ENCODE results near the gene UNC93A.
"Not testable (repeated sequence)": the region's sequence is repeated elsewhere in the genome, so short reads cannot be mapped to it uniquely, and the experiment has no call there.

UNC93A gene

DNA sequence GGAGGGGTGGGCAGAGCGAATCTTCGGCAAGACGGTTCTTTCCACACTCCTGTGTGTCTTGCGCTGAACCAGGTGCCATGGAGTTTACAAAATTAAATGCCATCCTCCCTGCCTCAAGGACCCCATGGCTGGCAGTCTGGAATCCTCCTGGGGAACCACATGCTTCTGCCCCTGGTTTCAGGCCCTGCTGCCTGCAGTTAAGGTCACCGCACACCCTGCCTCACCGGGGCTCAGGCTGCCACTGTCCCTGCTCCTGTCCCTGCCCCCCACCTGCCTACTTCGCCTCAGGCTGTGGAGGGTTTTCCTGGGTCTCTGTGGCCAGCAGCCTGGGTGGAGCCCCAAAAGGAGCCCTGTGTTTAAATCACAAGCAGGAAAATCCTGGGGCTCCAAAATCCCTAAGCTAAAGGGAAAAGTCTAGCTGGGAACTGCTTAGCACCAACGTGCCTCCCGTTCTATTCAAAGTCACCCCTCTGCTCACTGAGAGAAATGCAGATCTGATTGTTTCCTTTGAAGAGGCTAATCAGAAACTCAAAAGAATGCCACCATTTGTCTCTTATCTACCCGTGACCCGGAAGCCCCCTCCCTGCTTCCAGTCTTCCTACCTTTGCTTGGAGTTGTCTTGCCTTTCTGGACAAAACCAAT, 23.2 kb downstream of the UNC93A start:
- TF ChIP-seq TAF1 (IDR thresholded peaks at IDR 0.05; ENCODE audit: low read depth, low read length) (no peak), PAX5 (IDR thresholded peaks at IDR 0.05; ENCODE audit: insufficient read depth, low read length, severe bottlenecking) (no peak), POU2F2 (IDR thresholded peaks at IDR 0.05; ENCODE audit: low read depth, low read length) (no peak), POLR2AphosphoS5 (IDR thresholded peaks at IDR 0.05; ENCODE audit: low read depth, low read length) (no peak), POLR2A (IDR thresholded peaks at IDR 0.05; ENCODE audit: low read depth, low read length) (no peak), SPI1 (IDR thresholded peaks at IDR 0.05; ENCODE audit: low read depth, low read length) (no peak)
- FAIRE-seq (no peak), DNase-seq (ENCODE audit: insufficient read length, low spot score) (no peak)

- DNase-seq (ENCODE audit: insufficient read length, low spot score) = no peak
- TF ChIP-seq SPI1 (IDR thresholded peaks at IDR 0.05; ENCODE audit: low read depth, low read length) = no peak
- TF ChIP-seq POLR2AphosphoS5 (IDR thresholded peaks at IDR 0.05; ENCODE audit: low read depth, low read length) = no peak
- no peak for TF ChIP-seq POLR2A (IDR thresholded peaks at IDR 0.05; ENCODE audit: low read depth, low read length)
- TF ChIP-seq PAX5 (IDR thresholded peaks at IDR 0.05; ENCODE audit: insufficient read depth, low read length, severe bottlenecking) = no peak
- no peak for TF ChIP-seq POU2F2 (IDR thresholded peaks at IDR 0.05; ENCODE audit: low read depth, low read length)
- no peak for TF ChIP-seq TAF1 (IDR thresholded peaks at IDR 0.05; ENCODE audit: low read depth, low read length)
- FAIRE-seq = no peak
These were observed 26.1 kb downstream of the UNC93A start for GRCh38 chr6:167317172-167317571.

- FAIRE-seq = not testable (repeated sequence)
These were observed 27.2 kb downstream of the UNC93A start for GRCh38 chr6:167318354-167318753.

DNA sequence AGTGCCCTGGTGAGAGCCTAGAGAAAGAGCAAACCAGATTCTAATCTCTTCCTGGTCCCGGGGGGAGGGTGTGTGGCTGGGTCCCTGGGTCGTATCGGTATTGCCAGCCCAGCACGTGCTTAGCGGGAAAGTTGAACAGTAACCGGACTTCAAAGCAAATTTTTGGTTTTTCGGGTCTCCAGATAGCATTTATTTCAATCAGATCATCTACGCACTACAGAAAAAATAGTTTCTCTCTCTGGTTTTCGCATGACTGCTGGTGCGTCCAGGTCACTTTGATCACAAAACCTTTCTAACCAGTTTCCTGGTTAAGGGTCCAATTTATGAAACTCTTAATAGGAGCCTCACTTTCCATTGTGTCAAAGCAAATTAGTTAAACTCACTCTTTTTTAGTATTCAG, 27.7 kb downstream of the UNC93A start:
- not testable (repeated sequence) for FAIRE-seq; DNase-seq (ENCODE audit: insufficient read length, low spot score)

More at GRCh38 chr6:167318354-167318753, 27.2 kb downstream of the UNC93A start:
- not testable (repeated sequence) for DNase-seq (ENCODE audit: insufficient read length, low spot score)

DNA sequence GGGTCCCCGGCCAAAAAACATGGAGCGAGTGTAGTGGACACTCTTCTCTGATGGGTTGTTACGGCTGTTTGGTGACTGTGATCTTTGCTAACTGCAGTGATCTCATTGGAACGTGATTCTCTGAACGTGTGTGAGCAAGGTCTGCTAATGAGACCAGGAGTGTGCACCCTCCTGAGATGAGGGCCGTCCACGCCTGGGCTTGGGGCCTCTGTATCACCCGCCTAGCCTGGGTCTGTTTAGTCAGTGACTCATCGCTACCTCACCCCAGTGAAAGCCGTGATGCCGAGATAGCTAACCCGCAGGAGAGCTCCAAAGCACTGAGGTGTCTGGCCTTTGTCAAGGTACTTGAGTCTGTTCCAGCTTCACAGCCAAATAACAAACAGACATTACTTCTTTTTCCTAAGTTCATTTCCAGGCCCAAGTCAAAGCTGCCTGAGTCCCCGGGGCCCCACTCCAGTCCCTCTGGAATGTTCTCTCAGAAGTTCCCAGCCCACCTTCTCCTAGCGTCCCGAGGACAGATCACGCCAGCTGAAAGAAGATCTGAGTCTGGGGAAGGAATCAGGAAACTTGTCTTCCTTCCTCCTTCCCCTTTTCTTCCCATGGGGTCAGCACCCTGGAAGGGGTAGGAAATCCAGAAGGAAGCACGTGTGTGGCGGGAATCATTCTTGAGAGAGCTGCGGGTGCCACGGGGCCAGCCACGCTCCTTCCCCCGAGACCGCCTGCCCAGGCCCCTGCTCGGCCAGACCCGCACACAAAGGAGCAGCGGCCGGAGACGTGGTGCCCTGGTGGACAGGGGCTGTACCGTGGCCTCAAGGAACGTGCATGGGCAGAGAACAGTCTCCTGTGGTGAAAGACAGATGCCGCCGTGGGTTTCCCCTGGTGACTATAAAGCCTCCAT, 29.0 kb downstream of the UNC93A start:
- not testable (repeated sequence) for FAIRE-seq; DNase-seq (ENCODE audit: insufficient read length, low spot score)

- FAIRE-seq; DNase-seq (ENCODE audit: insufficient read length, low spot score): not testable (repeated sequence)
These were observed 29.6 kb downstream of the UNC93A start for GRCh38 chr6:167320754-167321056.

GRCh38 chr6:167321185-167321584, 30.1 kb downstream of the UNC93A start:
- DNase-seq (ENCODE audit: insufficient read length, low spot score); FAIRE-seq: not testable (repeated sequence)

DNA sequence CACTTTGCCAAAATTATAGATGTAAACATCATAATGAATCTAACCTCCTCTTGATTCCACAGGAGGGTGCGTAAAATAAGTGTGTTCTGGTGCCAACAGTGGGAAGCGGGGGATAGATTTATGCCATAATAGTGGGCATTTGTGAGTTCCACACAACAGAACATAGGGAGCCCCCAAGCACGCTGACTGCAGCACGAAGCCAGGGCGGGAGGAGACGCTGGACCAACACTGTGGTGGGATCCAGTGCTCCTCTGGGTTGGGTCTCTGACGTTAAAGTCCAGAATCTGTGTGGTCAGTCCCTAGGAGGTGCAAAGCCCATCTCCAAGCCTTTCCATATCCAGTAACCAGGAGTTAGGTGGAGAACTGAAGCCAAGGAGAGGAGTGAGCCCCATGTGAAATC, 32.0 kb downstream of the UNC93A start:
- TF ChIP-seq TAF1 (IDR thresholded peaks at IDR 0.05; ENCODE audit: low read depth, low read length) (no peak), POLR2A (IDR thresholded peaks at IDR 0.05; ENCODE audit: low read depth, low read length) (no peak), SPI1 (IDR thresholded peaks at IDR 0.05; ENCODE audit: low read depth, low read length) (no peak), PAX5 (IDR thresholded peaks at IDR 0.05; ENCODE audit: insufficient read depth, low read length, severe bottlenecking) (no peak), POLR2AphosphoS5 (IDR thresholded peaks at IDR 0.05; ENCODE audit: low read depth, low read length) (no peak), POU2F2 (IDR thresholded peaks at IDR 0.05; ENCODE audit: low read depth, low read length) (no peak)

GRCh38 chr6:167324111-167324510, 33.0 kb downstream of the UNC93A start:
- no peak for FAIRE-seq
- TF ChIP-seq SPI1 (IDR thresholded peaks at IDR 0.05; ENCODE audit: low read depth, low read length) (no peak), POLR2AphosphoS5 (IDR thresholded peaks at IDR 0.05; ENCODE audit: low read depth, low read length) (no peak), PAX5 (IDR thresholded peaks at IDR 0.05; ENCODE audit: insufficient read depth, low read length, severe bottlenecking) (no peak), POLR2A (IDR thresholded peaks at IDR 0.05; ENCODE audit: low read depth, low read length) (no peak), POU2F2 (IDR thresholded peaks at IDR 0.05; ENCODE audit: low read depth, low read length) (no peak), TAF1 (IDR thresholded peaks at IDR 0.05; ENCODE audit: low read depth, low read length) (no peak)
- no peak for DNase-seq (ENCODE audit: insufficient read length, low spot score)

More for the DNA sequence above, 32.0 kb downstream of the UNC93A start:
- FAIRE-seq (no peak), DNase-seq (ENCODE audit: insufficient read length, low spot score) (no peak)

GRCh38 chr6:167325766-167326165, 34.7 kb downstream of the UNC93A start:
- FAIRE-seq (no peak), DNase-seq (ENCODE audit: insufficient read length, low spot score) (no peak)
- TF ChIP-seq PAX5 (IDR thresholded peaks at IDR 0.05; ENCODE audit: insufficient read depth, low read length, severe bottlenecking) = no peak
- TF ChIP-seq TAF1 (IDR thresholded peaks at IDR 0.05; ENCODE audit: low read depth, low read length) = no peak
- TF ChIP-seq POU2F2 (IDR thresholded peaks at IDR 0.05; ENCODE audit: low read depth, low read length) = no peak
- no peak for TF ChIP-seq POLR2A (IDR thresholded peaks at IDR 0.05; ENCODE audit: low read depth, low read length)
- TF ChIP-seq SPI1 (IDR thresholded peaks at IDR 0.05; ENCODE audit: low read depth, low read length) = no peak
- no peak for TF ChIP-seq POLR2AphosphoS5 (IDR thresholded peaks at IDR 0.05; ENCODE audit: low read depth, low read length)

- no peak for FAIRE-seq
- no peak for DNase-seq (ENCODE audit: insufficient read length, low spot score)
- no peak for TF ChIP-seq POU2F2 (IDR thresholded peaks at IDR 0.05; ENCODE audit: low read depth, low read length)
- no peak for TF ChIP-seq SPI1 (IDR thresholded peaks at IDR 0.05; ENCODE audit: low read depth, low read length)
- TF ChIP-seq PAX5 (IDR thresholded peaks at IDR 0.05; ENCODE audit: insufficient read depth, low read length, severe bottlenecking) = no peak
- TF ChIP-seq TAF1 (IDR thresholded peaks at IDR 0.05; ENCODE audit: low read depth, low read length) = no peak
- no peak for TF ChIP-seq POLR2AphosphoS5 (IDR thresholded peaks at IDR 0.05; ENCODE audit: low read depth, low read length)
- TF ChIP-seq POLR2A (IDR thresholded peaks at IDR 0.05; ENCODE audit: low read depth, low read length) = no peak
These were observed 36.3 kb downstream of the UNC93A start for GRCh38 chr6:167327391-167327790.

Data from GM12891 (cell line).